ENCODE measurements around the gene CNTN2.

CNTN2 gene

GRCh38 chr1:205046870-205047269 is 3.9 kb downstream of the CNTN2 start:
- Histone ChIP-seq H3K27me3 (replicated peaks; ENCODE audit: insufficient read depth, low read length) (peaks cover 84% of the 10 kb centered on the region), H3K79me2 (ENCODE audit: low read length) (no peaks in the 10 kb centered on the region), H3K4me3 (ENCODE audit: low read length) (no peak overlapping the region), H3F3A (ENCODE audit: insufficient read depth, low read length) (no peaks in the 10 kb centered on the region), H3K4me2 (ENCODE audit: low read depth, low read length) (no peak overlapping the region), H3K36me3 (replicated peaks; ENCODE audit: insufficient read depth, low read length) (no peaks in the 10 kb centered on the region), H3K9me2 (replicated peaks; ENCODE audit: insufficient read depth, low read length) (no peaks in the 10 kb centered on the region), H3K9ac (ENCODE audit: low read length) (no peak overlapping the region), H4K20me1 (ENCODE audit: insufficient read depth, low read length) (no peaks in the 10 kb centered on the region), H3K27ac (ENCODE audit: low read length) (no peak overlapping the region), H3K4me1 (ENCODE audit: low read length) (no peaks in the 10 kb centered on the region), H3K9me3 (replicated peaks; ENCODE audit: insufficient read depth, low read length) (no peaks in the 10 kb centered on the region), H2AFZ (ENCODE audit: low read length) (no peak overlapping the region)
- TF ChIP-seq EZH2 (optimal IDR thresholded peaks at IDR 0.05; ENCODE audit: low read depth, low read length), result no peak
- no peak for TF ChIP-seq EZH2phosphoT487 (IDR thresholded peaks at IDR 0.05; ENCODE audit: low read length)
- TF ChIP-seq CTCF (IDR thresholded peaks at IDR 0.05; ENCODE audit: low read length), result no peak
- DNase-seq, result no peak

- Histone ChIP-seq H3K79me2 (ENCODE audit: low read length) (no peaks in the 10 kb centered on the region), H3K4me1 (ENCODE audit: low read length) (no peaks in the 10 kb centered on the region), H3K9me2 (replicated peaks; ENCODE audit: insufficient read depth, low read length) (no peaks in the 10 kb centered on the region), H2AFZ (ENCODE audit: low read length) (no peak overlapping the region), H3K4me2 (ENCODE audit: low read depth, low read length) (no peak overlapping the region), H3K27me3 (replicated peaks; ENCODE audit: insufficient read depth, low read length) (peaks cover 77% of the 10 kb centered on the region), H3K9ac (ENCODE audit: low read length) (no peak overlapping the region), H4K20me1 (ENCODE audit: insufficient read depth, low read length) (no peaks in the 10 kb centered on the region), H3F3A (ENCODE audit: insufficient read depth, low read length) (no peaks in the 10 kb centered on the region), H3K36me3 (replicated peaks; ENCODE audit: insufficient read depth, low read length) (no peaks in the 10 kb centered on the region), H3K4me3 (ENCODE audit: low read length) (no peak overlapping the region), H3K9me3 (replicated peaks; ENCODE audit: insufficient read depth, low read length) (no peaks in the 10 kb centered on the region), H3K27ac (ENCODE audit: low read length) (no peak overlapping the region)
- no peak for DNase-seq
- TF ChIP-seq EZH2phosphoT487 (IDR thresholded peaks at IDR 0.05; ENCODE audit: low read length) (no peak), EZH2 (optimal IDR thresholded peaks at IDR 0.05; ENCODE audit: low read depth, low read length) (no peak), CTCF (IDR thresholded peaks at IDR 0.05; ENCODE audit: low read length) (no peak)
Observed at GRCh38 chr1:205047764-205048231, 4.8 kb downstream of the CNTN2 start.

DNA sequence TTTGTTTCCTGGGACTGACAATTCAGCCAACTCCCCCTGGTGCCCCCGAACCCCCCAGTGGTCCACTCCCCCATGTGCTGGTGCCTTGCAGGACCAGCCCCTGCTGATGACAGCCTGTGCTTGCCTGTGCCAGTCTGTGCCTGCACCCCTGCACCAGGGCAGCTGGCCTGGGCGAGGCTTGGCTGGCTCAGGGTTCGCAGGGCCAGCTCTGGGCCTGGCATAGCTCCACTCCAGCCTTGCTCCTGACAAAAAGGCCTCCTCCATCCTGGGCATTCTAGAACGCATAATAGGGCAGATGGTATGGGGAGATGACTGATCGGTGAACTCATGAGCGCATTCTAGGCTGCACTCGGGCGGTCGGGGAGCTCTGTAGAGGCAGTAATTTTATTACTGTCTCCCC is 5.4 kb downstream of the CNTN2 start:
- Histone ChIP-seq H3F3A (ENCODE audit: insufficient read depth, low read length) (no peaks in the 10 kb centered on the region), H3K27ac (ENCODE audit: low read length) (no peak overlapping the region), H3K9me2 (replicated peaks; ENCODE audit: insufficient read depth, low read length) (no peaks in the 10 kb centered on the region), H3K27me3 (replicated peaks; ENCODE audit: insufficient read depth, low read length) (peaks cover 79% of the 10 kb centered on the region), H2AFZ (ENCODE audit: low read length) (no peak overlapping the region), H3K4me3 (ENCODE audit: low read length) (no peak overlapping the region), H3K4me2 (ENCODE audit: low read depth, low read length) (no peak overlapping the region), H3K79me2 (ENCODE audit: low read length) (no peaks in the 10 kb centered on the region), H3K9ac (ENCODE audit: low read length) (no peak overlapping the region), H4K20me1 (ENCODE audit: insufficient read depth, low read length) (no peaks in the 10 kb centered on the region), H3K9me3 (replicated peaks; ENCODE audit: insufficient read depth, low read length) (no peaks in the 10 kb centered on the region), H3K36me3 (replicated peaks; ENCODE audit: insufficient read depth, low read length) (no peaks in the 10 kb centered on the region), H3K4me1 (ENCODE audit: low read length) (no peaks in the 10 kb centered on the region)
- DNase-seq, result no peak
- TF ChIP-seq EZH2 (optimal IDR thresholded peaks at IDR 0.05; ENCODE audit: low read depth, low read length), result no peak
- TF ChIP-seq EZH2phosphoT487 (IDR thresholded peaks at IDR 0.05; ENCODE audit: low read length), result no peak
- no peak for TF ChIP-seq CTCF (IDR thresholded peaks at IDR 0.05; ENCODE audit: low read length)

Measured in MM.1S (cell line).